ENCODE results near the gene DHX29.
A peak's percentile ranks its signal among the peaks of the same experiment; 100 is the strongest.

DHX29 gene

DNA sequence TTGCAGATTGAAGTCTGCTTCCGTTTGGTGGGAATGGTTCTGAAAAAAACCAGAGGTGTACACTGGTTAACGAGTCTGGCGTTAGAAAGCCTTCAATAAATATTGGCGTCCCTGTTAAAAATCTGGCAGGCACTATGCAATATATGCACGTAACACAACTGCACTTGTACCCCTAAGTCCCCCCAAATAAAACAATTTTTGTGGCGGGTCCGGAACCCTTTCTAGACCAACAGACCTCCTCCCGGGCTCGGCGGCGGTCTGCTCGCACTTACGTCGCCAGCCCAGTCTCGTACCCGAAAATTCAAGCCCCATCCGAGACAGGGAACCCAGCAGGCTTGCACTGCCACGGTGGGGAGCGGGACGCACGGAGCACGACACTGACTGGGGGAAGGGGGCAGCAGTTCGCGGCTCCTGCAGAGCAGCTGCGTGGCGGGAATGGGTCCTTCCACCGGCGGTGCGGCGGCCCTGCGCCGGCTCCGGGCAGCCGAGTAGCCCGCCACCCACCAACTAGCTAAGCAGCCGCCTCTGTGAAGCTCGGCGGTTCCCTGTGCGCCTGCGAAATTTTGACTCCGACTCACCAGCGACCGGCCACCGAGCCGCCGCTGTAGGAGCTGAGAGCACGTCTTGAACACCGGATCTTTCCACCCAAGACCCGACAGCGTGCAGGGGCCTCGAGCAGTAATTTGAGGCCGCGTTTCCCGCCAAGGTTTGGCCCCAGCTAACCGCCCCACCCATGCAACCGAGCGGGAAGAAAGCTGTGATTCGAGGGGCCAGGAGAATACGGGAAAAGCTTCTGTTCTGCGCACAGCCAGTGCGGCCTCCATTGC is 84.3 kb downstream of the DHX29 start:
- ChIA-PET CTCF (interaction anchor here (0.6 to 1.2 kb wide), 2 partner anchors 10 to 14 kb away, joined by 3 read pairs; partner anchors contain the start of gene CCNO), POLR2A (no interaction called here)
- DNase-seq (ENCODE audit: low read depth, low spot score): no peak
- TF ChIP-seq, protein P1, sequence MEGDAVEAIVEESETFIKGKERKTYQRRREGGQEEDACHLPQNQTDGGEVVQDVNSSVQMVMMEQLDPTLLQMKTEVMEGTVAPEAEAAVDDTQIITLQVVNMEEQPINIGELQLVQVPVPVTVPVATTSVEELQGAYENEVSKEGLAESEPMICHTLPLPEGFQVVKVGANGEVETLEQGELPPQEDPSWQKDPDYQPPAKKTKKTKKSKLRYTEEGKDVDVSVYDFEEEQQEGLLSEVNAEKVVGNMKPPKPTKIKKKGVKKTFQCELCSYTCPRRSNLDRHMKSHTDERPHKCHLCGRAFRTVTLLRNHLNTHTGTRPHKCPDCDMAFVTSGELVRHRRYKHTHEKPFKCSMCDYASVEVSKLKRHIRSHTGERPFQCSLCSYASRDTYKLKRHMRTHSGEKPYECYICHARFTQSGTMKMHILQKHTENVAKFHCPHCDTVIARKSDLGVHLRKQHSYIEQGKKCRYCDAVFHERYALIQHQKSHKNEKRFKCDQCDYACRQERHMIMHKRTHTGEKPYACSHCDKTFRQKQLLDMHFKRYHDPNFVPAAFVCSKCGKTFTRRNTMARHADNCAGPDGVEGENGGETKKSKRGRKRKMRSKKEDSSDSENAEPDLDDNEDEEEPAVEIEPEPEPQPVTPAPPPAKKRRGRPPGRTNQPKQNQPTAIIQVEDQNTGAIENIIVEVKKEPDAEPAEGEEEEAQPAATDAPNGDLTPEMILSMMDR (IDR thresholded peaks at IDR 0.05; ENCODE audit: insufficient read depth, low read length, missing control alignments): no peak
- H3K4me3 ChIP-seq (ENCODE audit: low read depth, low read length): no peak overlapping the region

DNA sequence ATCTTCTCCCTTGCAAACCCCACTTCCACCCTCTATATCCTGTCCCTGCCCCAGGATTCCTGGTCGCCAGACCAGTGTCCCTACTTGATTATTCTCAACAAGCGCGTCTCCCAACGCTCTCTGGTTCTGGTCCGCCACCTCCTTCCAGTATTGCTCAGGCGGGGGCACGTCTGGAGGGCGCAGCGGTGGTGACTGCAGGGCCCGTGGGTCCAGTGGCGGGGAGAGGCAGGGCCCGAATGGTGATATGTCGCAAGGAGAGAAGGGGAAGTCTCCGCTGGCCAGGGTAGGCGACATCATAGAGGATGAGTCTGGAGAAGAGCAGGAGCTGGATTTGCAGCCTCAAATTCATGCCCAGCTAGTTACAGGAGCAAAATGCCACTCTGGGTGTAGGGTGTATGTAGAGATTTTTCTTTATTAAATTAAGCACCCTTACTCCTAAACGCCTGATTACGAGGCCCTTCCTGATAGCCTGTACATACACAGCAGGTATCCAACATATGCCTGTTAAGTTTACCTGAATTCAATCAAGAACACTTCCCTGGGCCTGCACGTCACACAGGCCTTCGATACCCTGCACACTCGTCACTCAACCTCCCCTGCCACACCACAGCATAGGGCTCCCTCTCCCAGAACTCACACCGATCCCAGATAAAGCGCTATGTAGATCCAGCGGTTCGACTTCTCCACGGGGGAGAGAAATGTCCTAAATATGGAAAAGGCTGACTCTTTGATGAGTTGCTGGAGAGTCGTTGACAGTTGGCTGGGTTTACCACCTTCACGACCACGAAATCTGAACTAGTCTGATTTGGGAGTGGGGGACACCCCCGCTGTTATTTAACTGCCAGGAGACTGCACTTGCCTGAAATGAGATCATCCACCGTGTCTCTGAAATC is 85.2 kb downstream of the DHX29 start:
- no peak for DNase-seq (ENCODE audit: low read depth, low spot score)
- POLR2A ChIA-PET: no interaction called here
- CTCF ChIA-PET: interaction anchor here (1.2 kb wide), 1 partner anchor 51 kb away, joined by 4 read pairs; no protein-coding TSS in a partner anchor
- no peak overlapping the region for H3K4me3 ChIP-seq (ENCODE audit: low read depth, low read length)
- TF ChIP-seq, protein P1 (IDR thresholded peaks at IDR 0.05; ENCODE audit: insufficient read depth, low read length, missing control alignments): no peak

DNA sequence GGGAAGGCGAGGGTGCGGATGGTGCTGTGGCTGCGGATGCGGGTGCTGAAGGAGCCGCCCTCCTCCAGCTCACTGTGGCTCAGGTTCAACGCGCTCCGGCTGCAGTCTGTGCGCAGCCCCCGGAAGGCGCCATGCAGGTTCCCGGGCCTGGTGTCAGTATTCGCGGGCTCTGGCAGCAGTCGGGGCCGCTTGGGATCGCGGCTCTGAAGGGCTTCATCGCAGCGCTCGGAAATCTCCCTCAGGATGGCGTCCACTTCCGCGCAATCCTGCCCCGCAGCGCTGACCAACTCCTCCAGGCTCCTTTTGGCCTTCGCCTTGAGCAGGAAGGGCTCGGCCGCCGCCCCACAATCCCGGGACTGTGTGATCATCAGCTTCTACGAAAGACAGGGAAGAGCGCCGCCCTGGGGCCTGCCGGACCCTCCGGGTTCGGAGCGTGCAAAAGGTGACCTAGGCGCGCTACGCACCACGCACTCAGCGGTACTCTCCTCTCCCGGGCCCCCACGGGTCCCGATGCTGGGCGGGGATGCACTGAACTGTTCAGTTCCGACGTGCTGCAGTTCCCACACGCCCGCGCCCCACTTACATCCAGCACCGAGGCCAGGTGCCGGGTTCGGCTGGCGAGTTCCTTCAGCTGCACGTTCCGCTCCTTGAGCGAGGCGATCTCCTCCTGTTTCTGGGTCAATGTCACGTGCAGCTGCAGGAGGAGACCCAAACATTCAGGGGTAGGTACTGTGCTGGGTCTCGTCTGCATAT is 86.9 kb downstream of the DHX29 start:
- ChIA-PET POLR2A (no interaction called here), CTCF (interaction anchor here (0.7 to 1.7 kb wide), 3 partner anchors 11 to 50 kb away, joined by 3 to 9 read pairs (median 4); no protein-coding TSS in a partner anchor)
- TF ChIP-seq, protein P1 (IDR thresholded peaks at IDR 0.05; ENCODE audit: insufficient read depth, low read length, missing control alignments): no peak
- no peak for DNase-seq (ENCODE audit: low read depth, low spot score)
- H3K4me3 ChIP-seq (ENCODE audit: low read depth, low read length): peak overlapping the region; percentile 30

DNA sequence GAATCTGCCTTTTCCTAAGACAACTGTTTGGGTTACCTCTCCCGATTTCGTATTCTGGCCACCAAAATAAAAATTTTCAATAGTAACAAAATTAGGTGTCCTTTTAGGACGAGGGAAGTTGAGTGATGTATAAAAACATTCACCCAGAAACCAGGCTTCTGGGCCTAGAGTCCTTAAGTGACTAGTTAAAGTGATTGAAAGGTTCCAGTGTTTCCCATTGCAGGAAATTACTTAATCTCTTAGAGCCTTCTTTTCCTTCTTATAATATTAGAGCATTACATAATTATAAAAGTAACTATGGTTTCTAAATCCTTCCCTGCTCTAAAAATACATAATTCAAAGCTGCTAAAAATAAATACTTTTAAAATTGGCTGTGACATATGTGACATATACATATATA is 87.7 kb downstream of the DHX29 start:
- POLR2A ChIA-PET: no interaction called here
- CTCF ChIA-PET: interaction anchor here (0.7 to 1.7 kb wide), 2 partner anchors 12 to 14 kb away, joined by 3 to 9 read pairs; no protein-coding TSS in a partner anchor
- TF ChIP-seq, protein P1 (IDR thresholded peaks at IDR 0.05; ENCODE audit: insufficient read depth, low read length, missing control alignments): no peak
- H3K4me3 ChIP-seq (ENCODE audit: low read depth, low read length): no peak overlapping the region
- DNase-seq (ENCODE audit: low read depth, low spot score): no peak

DNA sequence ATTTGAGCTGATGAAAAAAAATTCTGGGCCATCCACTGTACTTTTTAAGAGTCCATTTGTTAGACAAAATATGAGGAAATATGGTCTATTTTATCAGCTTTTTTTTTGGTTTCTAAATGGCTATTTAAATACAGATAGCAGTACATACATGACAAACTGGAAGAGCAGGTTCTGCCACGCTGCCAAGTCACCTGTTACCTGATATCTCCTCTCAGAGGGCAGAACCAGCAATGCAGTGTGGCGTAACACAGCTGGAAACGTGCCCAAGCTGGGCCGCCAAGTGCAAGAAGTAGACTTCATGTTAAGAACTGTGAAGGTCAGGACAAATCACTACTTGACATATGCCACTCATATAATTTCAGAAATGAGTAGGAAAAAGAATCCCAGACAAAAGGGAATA is 88.5 kb downstream of the DHX29 start:
- DNase-seq (ENCODE audit: low read depth, low spot score): no peak
- ChIA-PET CTCF (no interaction called here), POLR2A (no interaction called here)
- H3K4me3 ChIP-seq (ENCODE audit: low read depth, low read length): no peak overlapping the region
- TF ChIP-seq, protein P1 (IDR thresholded peaks at IDR 0.05; ENCODE audit: insufficient read depth, low read length, missing control alignments): no peak

Data from AG04449 (cell line).